Fibroblast of villous mesenchyme (primary cell): Measurements from ENCODE around the gene DYNC1LI1. TPM values are rescaled to one million over a fixed set of nuclear protein-coding genes. Genes with fewer than 3 reads are reported as not detected.
"Not testable (repeated sequence)": the region's sequence is repeated elsewhere in the genome, so short reads cannot be mapped to it uniquely, and the experiment has no call there.

Experiments used
- DNase-seq: peaks from one replicate; pipeline ENCODE4 v3.0.0-alpha.2; 2010; ENCODE audit warnings: low read depth
- H3K4me3 ChIP-seq: 2 replicates; pipeline ENCODE4 v1.5.1; 2011; ENCODE audit warnings: low read depth, mild to moderate bottlenecking, low read length
- CTCF ChIP-seq: IDR thresholded peaks from 2 replicates; pipeline ENCODE4 v1.5.1; 2012; ENCODE audit warnings: low read depth, mild to moderate bottlenecking, low read length; ENCODE audit not compliant: insufficient read depth
- total RNA-seq: library from RNA; depleted of rRNA; stranded (reverse); fragments of >200 nt; gene quantifications from 2 replicates; pipeline ENCODE4 v1.2.3, GENCODE V29; 2012

The DYNC1LI1 gene
- total RNA-seq, 1 donor, result 50.1 TPM

- DNase-seq, result no peak
- no peak for TF ChIP-seq CTCF
- no peak overlapping the region for H3K4me3 ChIP-seq
Measured at GRCh38 chr3:32591186-32591585, 20.5 kb upstream of the DYNC1LI1 start.

- H3K4me3 ChIP-seq, result no peak overlapping the region
- DNase-seq, result no peak
- no peak for TF ChIP-seq CTCF
Measured at GRCh38 chr3:32586356-32586755, 15.7 kb upstream of the DYNC1LI1 start.

GRCh38 chr3:32584660-32585059 is 14.0 kb upstream of the DYNC1LI1 start:
- no peak overlapping the region for H3K4me3 ChIP-seq
- no peak for DNase-seq
- TF ChIP-seq CTCF, result no peak

GRCh38 chr3:32583708-32584107 is 13.1 kb upstream of the DYNC1LI1 start:
- TF ChIP-seq CTCF, result no peak
- DNase-seq, result peak; percentile 71
- no peak overlapping the region for H3K4me3 ChIP-seq

GRCh38 chr3:32578669-32579068 is 8.0 kb upstream of the DYNC1LI1 start:
- not testable (repeated sequence) for DNase-seq, H3K4me3 ChIP-seq

- DNase-seq, result peak; percentile 59
- H3K4me3 ChIP-seq, result peak overlapping the region; percentile 39
- no peak for TF ChIP-seq CTCF
Measured at GRCh38 chr3:32577581-32578556, 7.2 kb upstream of the DYNC1LI1 start.

GRCh38 chr3:32577174-32577573 is 6.5 kb upstream of the DYNC1LI1 start:
- H3K4me3 ChIP-seq, result peak overlapping the region; percentile 39

More at GRCh38 chr3:32577174-32577573, 6.5 kb upstream of the DYNC1LI1 start:
- peak; percentile 31 for DNase-seq
- TF ChIP-seq CTCF, result no peak
